K562 (cell line): ENCODE results near the gene PRDM15. TPM values are rescaled to one million over a fixed set of nuclear protein-coding genes. Genes with fewer than 3 reads are reported as not detected.

Experiments used
- ATF3 ChIP-seq, 2 experiments: fragments of 450-650 bp in 1 of 2; sonication (generic) in 1 of 2; formaldehyde crosslinking in 1 of 2; IDR thresholded peaks in 1 of 2; conservative IDR thresholded peaks in 1 of 2; 2 replicates each; pipeline versions ENCODE4 v1.6.1 to v1.8.1; 2016 to 2023; ENCODE audit warnings: mild to moderate bottlenecking in 2 of 2, moderate library complexity in 2 of 2, inconsistent platforms in 1 of 2, missing genetic modification reagents in 1 of 2
- DLX4 ChIP-seq: fragments of 250-450 bp; sonication (Bioruptor Pico); IDR thresholded peaks from 2 replicates; pipeline ENCODE4 v1.6.1; 2021; ENCODE audit warnings: mild to moderate bottlenecking
- ETS1 ChIP-seq: conservative IDR thresholded peaks from 2 replicates; pipeline ENCODE4 v1.6.1; 2011; ENCODE audit warnings: low read depth, mild to moderate bottlenecking, low read length; ENCODE audit not compliant: control insufficient read depth
- FOXA3 ChIP-seq, 2 experiments: fragments of 450-650 bp in 1 of 2; sonication (generic) in 1 of 2; formaldehyde crosslinking; IDR thresholded peaks in 1 of 2; conservative IDR thresholded peaks in 1 of 2; 2 replicates each; pipeline versions ENCODE4 v1.4.0 to v1.8.0; 2020 to 2022; ENCODE audit warnings: mild to moderate bottlenecking in 2 of 2, missing genetic modification reagents in 1 of 2
- IFI16 ChIP-seq: fragments of 250-450 bp; sonication (Bioruptor Pico); IDR thresholded peaks from 2 replicates; pipeline ENCODE4 v2.1.2; 2022; ENCODE audit warnings: mild to moderate bottlenecking, inconsistent platforms
- KAT8 ChIP-seq: fragments of 450-650 bp; IDR thresholded peaks from 2 replicates; pipeline ENCODE4 v1.6.1; 2016; ENCODE audit warnings: low read depth, mild to moderate bottlenecking
- KDM2B ChIP-seq: fragments of 250-450 bp; sonication (Bioruptor Pico); IDR thresholded peaks from 2 replicates; pipeline ENCODE4 v1.8.0; 2021; ENCODE audit warnings: mild to moderate bottlenecking, moderate library complexity
- NCOA4 ChIP-seq: fragments of 450-650 bp; IDR thresholded peaks from 2 replicates; pipeline ENCODE4 v1.6.1; 2018; ENCODE audit warnings: mild to moderate bottlenecking; ENCODE audit not compliant: partially characterized antibody
- PKNOX1 ChIP-seq: fragments of 450-650 bp; IDR thresholded peaks from 2 replicates; pipeline ENCODE4 v1.6.1; 2016
- RNF219 ChIP-seq: fragments of 250-450 bp; sonication (Bioruptor Pico); IDR thresholded peaks from 2 replicates; pipeline ENCODE4 v1.5.0; 2022; ENCODE audit warnings: mild to moderate bottlenecking
- STAT5B ChIP-seq: fragments of 250-450 bp; sonication (Bioruptor Pico); IDR thresholded peaks from 2 replicates; pipeline ENCODE4 v1.8.0; 2021; ENCODE audit warnings: mild to moderate bottlenecking, inconsistent platforms
- TCFL5 ChIP-seq: fragments of 250-450 bp; sonication (Bioruptor Pico); conservative IDR thresholded peaks from 2 replicates; pipeline ENCODE4 v1.6.1; 2021; ENCODE audit warnings: mild to moderate bottlenecking, moderate library complexity, matching md5 sums
- TSHZ1 ChIP-seq: fragments of 250-450 bp; sonication (Bioruptor Pico); IDR thresholded peaks from 2 replicates; pipeline ENCODE4 v1.4.0; 2020; ENCODE audit warnings: mild to moderate bottlenecking, moderate library complexity
- ZNF644 ChIP-seq: fragments of 200-800 bp; sonication (Bioruptor generic); IDR thresholded peaks from 2 replicates; pipeline ENCODE4 v1.6.1; 2016; ENCODE audit warnings: low read depth, missing genetic modification characterization, missing compliant biosample characterization
- polyA plus RNA-seq, 8 experiments: library from polyadenylated mRNA; depleted of rRNA in 4 of 8; stranded (reverse) in 5 of 8; unstranded in 3 of 8; fragments of >200 nt; fragmentation: Nextera tagmentation in 2 of 8; fragmentation: Illumina TruSeq in 1 of 8; extraction: Ambion mirVana in 2 of 8; extraction: Trizol in 1 of 8; gene quantifications; 2 replicates each; pipeline versions ENCODE4 v1.2.1 to v1.2.3, GENCODE V29; 2011 to 2014; ENCODE audit warnings: inconsistent platforms in 1 of 8, missing spikeins in 1 of 8
- total RNA-seq, 7 experiments: library from RNA; depleted of rRNA in 6 of 7; stranded (reverse); fragments of >200 nt in 6 of 7; fragmentation: Illumina TruSeq in 2 of 7; extraction: Trizol in 2 of 7; gene quantifications; 2 replicates each; pipeline versions ENCODE4 v1.2.1 to v1.2.3, GENCODE V29; 2011 to 2021; ENCODE audit warnings: low replicate concordance in 1 of 7

PRDM15 gene
- total and polyA plus RNA-seq, 9 of the 15 experiments (the other 6 are each of a cell fraction or from before 2014, with no cell fraction given), result 0.93 to 9.2 (median 6.2) TPM

- TF ChIP-seq RNF219 (CRISPR knock-in tag) (no peak), TCFL5 (CRISPR knock-in tag) (no peak), TSHZ1 (CRISPR knock-in tag) (no peak), KAT8 (no peak), NCOA4 (no peak), IFI16 (CRISPR knock-in tag) (no peak), DLX4 (CRISPR knock-in tag) (no peak), STAT5B (CRISPR knock-in tag) (no peak), ZNF644 (no peak), PKNOX1 (peak; percentile 92), ATF3 (IDR thresholded peaks at IDR 0.05) (0 out of 2 replicates have a peak, but pooled peaks have one; percentile 17), ATF3 (CRISPR knock-in tag; conservative IDR thresholded peaks at IDR 0.05) (no peak), FOXA3 (CRISPR knock-in tag; conservative IDR thresholded peaks at IDR 0.05 in 1 of 2, IDR thresholded peaks at IDR 0.05 in 1 of 2) (no peak), ETS1 (no peak), KDM2B (no peak)
These were observed 95.5 kb downstream of the PRDM15 start (continued) for GRCh38 chr21:41783476-41784180.
